NB4 (cell line): ENCODE results near the gene FST.

Experiments
- CTCF ChIP-seq: IDR thresholded peaks from one replicate; pipeline ENCODE4 v1.5.1; 2012; ENCODE audit warnings: low read depth, low read length
- POLR2A ChIP-seq: IDR thresholded peaks from 2 replicates; pipeline ENCODE4 v1.6.1; 2011; ENCODE audit warnings: mild to moderate bottlenecking; ENCODE audit not compliant: insufficient read length; ENCODE audit errors: extremely low read depth

- TF ChIP-seq POLR2A (no peak), CTCF (no peak)
Observed at GRCh38 chr5:53469946-53470687, 10.3 kb upstream of the FST start.
